ENCODE data around the gene MRPS24.
"Not testable (repeated sequence)": the region's sequence is repeated elsewhere in the genome, so short reads cannot be mapped to it uniquely, and the experiment has no call there.

Gene MRPS24

GRCh38 chr7:43864126-43864525 lies 5.2 kb downstream of the MRPS24 start:
- peaks cover 13% of the 10 kb centered on the region for H3K4me1 Mint-ChIP-seq
- H3K36me3 Mint-ChIP-seq: peaks cover 12% of the 10 kb centered on the region
- no peak overlapping the region for H3K27ac Mint-ChIP-seq
- no peak overlapping the region for H3K4me3 Mint-ChIP-seq
- H3K9me3 Mint-ChIP-seq: no peaks in the 10 kb centered on the region
- H3K27me3 Mint-ChIP-seq: no peaks in the 10 kb centered on the region

- H3K36me3 Mint-ChIP-seq: no peaks in the 10 kb centered on the region
- H3K27me3 Mint-ChIP-seq: no peaks in the 10 kb centered on the region
- no peak overlapping the region for H3K4me3 Mint-ChIP-seq
- no peaks in the 10 kb centered on the region for H3K4me1 Mint-ChIP-seq
- H3K9me3 Mint-ChIP-seq: no peaks in the 10 kb centered on the region
- no peak overlapping the region for H3K27ac Mint-ChIP-seq
These were observed 12.3 kb downstream of the MRPS24 start for GRCh38 chr7:43856996-43857395.

- H3K4me1 Mint-ChIP-seq: no peaks in the 10 kb centered on the region
- H3K27ac Mint-ChIP-seq: no peak overlapping the region
- no peaks in the 10 kb centered on the region for H3K9me3 Mint-ChIP-seq
- no peaks in the 10 kb centered on the region for H3K36me3 Mint-ChIP-seq
- no peaks in the 10 kb centered on the region for H3K27me3 Mint-ChIP-seq
- H3K4me3 Mint-ChIP-seq: no peak overlapping the region
These were observed 13.0 kb downstream of the MRPS24 start for GRCh38 chr7:43856316-43856715.

GRCh38 chr7:43855176-43855575 lies 14.1 kb downstream of the MRPS24 start:
- Mint-ChIP-seq H3K27me3 (no peaks in the 10 kb centered on the region), H3K36me3 (no peaks in the 10 kb centered on the region), H3K4me1 (no peaks in the 10 kb centered on the region), H3K27ac (no peak overlapping the region), H3K4me3 (no peak overlapping the region), H3K9me3 (no peaks in the 10 kb centered on the region)

- H3K36me3 Mint-ChIP-seq: no peaks in the 10 kb centered on the region
- no peaks in the 10 kb centered on the region for H3K27me3 Mint-ChIP-seq
- H3K4me3 Mint-ChIP-seq: no peak overlapping the region
- H3K27ac Mint-ChIP-seq: no peak overlapping the region
- no peaks in the 10 kb centered on the region for H3K4me1 Mint-ChIP-seq
- H3K9me3 Mint-ChIP-seq: no peaks in the 10 kb centered on the region
These were observed 17.5 kb downstream of the MRPS24 start for GRCh38 chr7:43851805-43852204.

- Mint-ChIP-seq H3K4me3 (no peak overlapping the region), H3K27ac (no peak overlapping the region), H3K4me1 (no peaks in the 10 kb centered on the region), H3K9me3 (no peaks in the 10 kb centered on the region), H3K36me3 (no peaks in the 10 kb centered on the region), H3K27me3 (no peaks in the 10 kb centered on the region)
These were observed 18.8 kb downstream of the MRPS24 start for GRCh38 chr7:43850348-43851116.

- H3K36me3 Mint-ChIP-seq: no peaks in the 10 kb centered on the region
- no peaks in the 10 kb centered on the region for H3K9me3 Mint-ChIP-seq
- H3K4me3 Mint-ChIP-seq: no peak overlapping the region
- no peaks in the 10 kb centered on the region for H3K27me3 Mint-ChIP-seq
- H3K27ac Mint-ChIP-seq: no peak overlapping the region
- no peaks in the 10 kb centered on the region for H3K4me1 Mint-ChIP-seq
These were observed 20.3 kb downstream of the MRPS24 start for GRCh38 chr7:43849047-43849446.

- Mint-ChIP-seq H3K36me3 (no peaks in the 10 kb centered on the region), H3K4me1 (no peaks in the 10 kb centered on the region), H3K4me3 (no peak overlapping the region), H3K27me3 (peaks cover 1% of the 10 kb centered on the region), H3K27ac (no peak overlapping the region), H3K9me3 (no peaks in the 10 kb centered on the region)
These were observed 21.8 kb downstream of the MRPS24 start for GRCh38 chr7:43847496-43847895.

- Mint-ChIP-seq H3K27ac (no peak overlapping the region), H3K9me3 (no peaks in the 10 kb centered on the region), H3K27me3 (peaks cover 1% of the 10 kb centered on the region), H3K36me3 (no peaks in the 10 kb centered on the region), H3K4me3 (no peak overlapping the region), H3K4me1 (no peaks in the 10 kb centered on the region)
These were observed 24.7 kb downstream of the MRPS24 start for GRCh38 chr7:43844662-43845061.

GRCh38 chr7:43844257-43844656 lies 25.1 kb downstream of the MRPS24 start:
- Mint-ChIP-seq H3K27me3 (peaks cover 1% of the 10 kb centered on the region), H3K9me3 (no peaks in the 10 kb centered on the region), H3K4me3 (no peak overlapping the region), H3K36me3 (no peaks in the 10 kb centered on the region), H3K4me1 (no peaks in the 10 kb centered on the region), H3K27ac (no peak overlapping the region)

GRCh38 chr7:43843296-43843695 lies 26.0 kb downstream of the MRPS24 start:
- no peak overlapping the region for H3K4me3 Mint-ChIP-seq
- H3K27me3 Mint-ChIP-seq: peaks cover 1% of the 10 kb centered on the region
- H3K9me3 Mint-ChIP-seq: no peaks in the 10 kb centered on the region
- H3K36me3 Mint-ChIP-seq: no peaks in the 10 kb centered on the region
- H3K27ac Mint-ChIP-seq: no peak overlapping the region
- H3K4me1 Mint-ChIP-seq: peaks cover 6% of the 10 kb centered on the region

- Mint-ChIP-seq H3K27me3 (no peaks in the 10 kb centered on the region), H3K27ac (no peak overlapping the region)
These were observed 31.1 kb downstream of the MRPS24 start for GRCh38 chr7:43838201-43838658.

GRCh38 chr7:43834463-43835251 lies 34.7 kb downstream of the MRPS24 start:
- no peaks in the 10 kb centered on the region for H3K27me3 Mint-ChIP-seq
- H3K4me3 Mint-ChIP-seq: peak overlapping the region; percentile 74
- peak overlapping the region; percentile 94 for H3K27ac Mint-ChIP-seq
- no peaks in the 10 kb centered on the region for H3K9me3 Mint-ChIP-seq
- H3K4me1 Mint-ChIP-seq: peaks cover 18% of the 10 kb centered on the region
- H3K36me3 Mint-ChIP-seq: peaks cover 2% of the 10 kb centered on the region

More at GRCh38 chr7:43838201-43838658, 31.1 kb downstream of the MRPS24 start:
- Mint-ChIP-seq H3K9me3 (no peaks in the 10 kb centered on the region), H3K4me3 (no peak overlapping the region), H3K36me3 (peaks cover 2% of the 10 kb centered on the region), H3K4me1 (peaks cover 18% of the 10 kb centered on the region)

- not testable (repeated sequence) for H3K4me3 Mint-ChIP-seq, H3K36me3 Mint-ChIP-seq, H3K9me3 Mint-ChIP-seq, H3K27me3 Mint-ChIP-seq, H3K27ac Mint-ChIP-seq
- peaks cover 12% of the 10 kb centered on the region for H3K4me1 Mint-ChIP-seq
These were observed 38.4 kb downstream of the MRPS24 start for GRCh38 chr7:43830917-43831316.

- no peak overlapping the region for H3K4me3 Mint-ChIP-seq
- no peaks in the 10 kb centered on the region for H3K9me3 Mint-ChIP-seq
- H3K36me3 Mint-ChIP-seq: no peaks in the 10 kb centered on the region
- H3K27ac Mint-ChIP-seq: no peak overlapping the region
- no peaks in the 10 kb centered on the region for H3K4me1 Mint-ChIP-seq
- H3K27me3 Mint-ChIP-seq: peaks cover 6% of the 10 kb centered on the region
These were observed 43.9 kb downstream of the MRPS24 start for GRCh38 chr7:43825391-43825808.

GRCh38 chr7:43824963-43825362 lies 44.4 kb downstream of the MRPS24 start:
- H3K9me3 Mint-ChIP-seq: no peaks in the 10 kb centered on the region
- no peaks in the 10 kb centered on the region for H3K36me3 Mint-ChIP-seq
- H3K4me1 Mint-ChIP-seq: no peaks in the 10 kb centered on the region
- H3K27ac Mint-ChIP-seq: no peak overlapping the region
- peaks cover 7% of the 10 kb centered on the region for H3K27me3 Mint-ChIP-seq
- H3K4me3 Mint-ChIP-seq: no peak overlapping the region

Measured in activated naive CD4-positive, alpha-beta T cell treated with anti-CD3 and anti-CD28 coated beads, Interleukin-2, amount 50 U/mL, for 24 hours (primary cell).